CD4-positive, alpha-beta memory T cell (primary cell): Measurements from ENCODE around the gene LRP8. TPM values are rescaled to one million over a fixed set of nuclear protein-coding genes. Genes with fewer than 3 reads are reported as not detected.

Source experiments
- CTCF ChIA-PET: fragments of 350-600 bp; sonication (Branson Sonifier 250); formaldehyde crosslinking; loops from one replicate; lab custom pipeline; 2021; ENCODE audit warnings: inconsistent platforms; ENCODE audit not compliant: partially characterized antibody; lab: Charles Lee
- POLR2A ChIA-PET: fragments of 350-600 bp; sonication (Branson Sonifier 250); formaldehyde crosslinking; loops from one replicate; lab custom pipeline; 2021; ENCODE audit not compliant: partially characterized antibody; lab: Charles Lee
- DNase-seq, 5 donors: peaks; one replicate each; pipeline versions ENCODE4 v3.0.0 to v3.0.0-alpha.2; 2020 to 2022; ENCODE audit warnings: mixed read lengths in 1 of 5
- H3K27ac ChIP-seq: one replicate; pipeline ENCODE4 v1.7.0; 2013; ENCODE audit warnings: low read depth, low read length
- H3K27me3 ChIP-seq: 2 replicates; pipeline ENCODE4 v1.7.0; 2013; ENCODE audit warnings: mild to moderate bottlenecking, low read length, moderate library complexity; ENCODE audit not compliant: insufficient read depth
- H3K36me3 ChIP-seq: 2 replicates; pipeline ENCODE4 v1.7.0; 2013; ENCODE audit warnings: mild to moderate bottlenecking, low read length, moderate library complexity; ENCODE audit not compliant: insufficient read depth
- H3K4me1 ChIP-seq: 2 replicates; pipeline ENCODE4 v1.7.0; 2013; ENCODE audit warnings: mild to moderate bottlenecking, low read length, moderate library complexity; ENCODE audit not compliant: insufficient read depth
- H3K4me3 ChIP-seq, 2 donors: one replicate each; pipeline ENCODE4 v1.7.0; 2013; ENCODE audit warnings: low read length in 2 of 2, mild to moderate bottlenecking in 1 of 2
- H3K9me3 ChIP-seq, 2 donors: one replicate each; pipeline ENCODE4 v1.7.0; 2013; ENCODE audit warnings: low read length in 2 of 2, control low read depth in 1 of 2; ENCODE audit not compliant: control insufficient read depth in 1 of 2
- H3K27ac Mint-ChIP-seq, 7 donors: one replicate each; pipeline ENCODE4 v1.8.0; 2020 to 2021; ENCODE audit warnings: mixed read lengths in 7 of 7, mild to moderate bottlenecking in 6 of 7, inconsistent platforms in 3 of 7, moderate library complexity in 3 of 7
- H3K27me3 Mint-ChIP-seq, 2 donors: one replicate each; pipeline ENCODE4 v1.8.0; 2020 to 2021; ENCODE audit warnings: mixed read lengths in 2 of 2
- H3K36me3 Mint-ChIP-seq, 2 donors: one replicate each; pipeline ENCODE4 v1.8.0; 2020 to 2021; ENCODE audit warnings: mixed read lengths in 2 of 2, inconsistent platforms in 1 of 2, mild to moderate bottlenecking in 1 of 2
- H3K4me1 Mint-ChIP-seq, 4 donors: one replicate each; pipeline ENCODE4 v1.8.0; 2020 to 2021; ENCODE audit warnings: mixed read lengths in 4 of 4, mild to moderate bottlenecking in 1 of 4
- H3K4me3 Mint-ChIP-seq, 8 donors: one replicate each; pipeline ENCODE4 v1.8.0; 2020 to 2021; ENCODE audit warnings: mixed read lengths in 8 of 8, mild to moderate bottlenecking in 7 of 8, moderate library complexity in 6 of 8, inconsistent platforms in 3 of 8
- H3K9me3 Mint-ChIP-seq, 8 donors: one replicate each; pipeline ENCODE4 v1.8.0; 2020 to 2021; ENCODE audit warnings: mixed read lengths in 8 of 8, mild to moderate bottlenecking in 5 of 8, inconsistent platforms in 3 of 8, moderate library complexity in 1 of 8
- intact Hi-C: fragments of 100-400 bp; cut with micrococcal nuclease; formaldehyde crosslinking; loops from one replicate; pipeline ENCODE4 v1.15.1; 2023
- polyA plus RNA-seq, 2 donors: library from polyadenylated mRNA; unstranded; fragments of 300-500 nt; fragmentation: Illumina TruSeq; gene quantifications; one replicate each; pipeline ENCODE4 v1.2.3, GENCODE V29; 2021
- total RNA-seq, 2 experiments: library from RNA; stranded (reverse); gene quantifications; one replicate each; pipeline ENCODE4 v1.2.3, GENCODE V29; 2021

The LRP8 gene
- total and polyA plus RNA-seq, 4 experiments from 2014 or later, result 0.91 to 17.6 (median 10.0) TPM

- CTCF ChIA-PET, result interaction anchor here (2.9 kb wide), 1 partner anchor 13 kb away, joined by 11 read pairs; no protein-coding TSS in a partner anchor
- Mint-ChIP-seq H3K9me3 (no peaks in the 10 kb centered on the region), H3K36me3 (peaks cover 30 to 45% of the 10 kb centered on the region in 2 donors), H3K27ac (peak overlapping the region in 1 of 7 donors; percentile 59), H3K4me3 (no peak overlapping the region), H3K4me1 (no peaks in the 10 kb centered on the region), H3K27me3 (no peaks in the 10 kb centered on the region)
- H3K4me1 ChIP-seq, result no peaks in the 10 kb centered on the region
- no peak for DNase-seq
- intact Hi-C loops, result no loop called here
- no peaks in the 10 kb centered on the region for H3K27me3 ChIP-seq
- H3K36me3 ChIP-seq, result peaks cover 18% of the 10 kb centered on the region
- POLR2A ChIA-PET, result no interaction called here
- H3K27ac ChIP-seq, result no peak overlapping the region
- no peaks in the 10 kb centered on the region for H3K9me3 ChIP-seq
- no peak overlapping the region for H3K4me3 ChIP-seq
Measured at GRCh38 chr1:53265581-53265980, 62.3 kb downstream of the LRP8 start.

DNA sequence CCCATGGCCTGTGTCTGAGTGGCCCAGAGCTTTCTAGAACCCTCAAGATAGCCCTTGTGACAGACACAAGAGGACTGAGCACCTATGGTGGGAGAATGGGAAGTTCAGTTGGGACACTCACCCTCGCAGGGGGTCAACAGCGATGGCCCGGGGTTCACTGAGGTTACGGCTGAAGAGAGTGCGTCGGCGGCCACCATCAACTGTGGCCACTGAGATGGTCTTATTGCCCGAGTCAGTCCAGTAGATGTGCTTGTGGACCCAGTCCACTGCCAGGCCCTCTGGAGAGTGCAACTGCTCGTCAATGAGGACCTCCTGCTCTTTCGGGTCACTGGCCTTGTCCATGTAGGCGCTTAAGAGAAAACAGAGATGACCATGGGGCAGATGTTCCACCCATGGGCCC is 63.8 kb downstream of the LRP8 start:
- H3K4me1 Mint-ChIP-seq, result no peaks in the 10 kb centered on the region
- DNase-seq, result no peak
- H3K9me3 ChIP-seq, result no peaks in the 10 kb centered on the region
- no peaks in the 10 kb centered on the region for H3K27me3 Mint-ChIP-seq
- peaks cover 18% of the 10 kb centered on the region for H3K36me3 ChIP-seq
- H3K4me1 ChIP-seq, result no peaks in the 10 kb centered on the region
- H3K9me3 Mint-ChIP-seq, result no peaks in the 10 kb centered on the region
- ChIA-PET CTCF (interaction anchor here (1.2 kb wide), 1 partner anchor 127 kb away, joined by 3 read pairs; no protein-coding TSS in a partner anchor), POLR2A (no interaction called here)
- peaks cover 38 to 54% of the 10 kb centered on the region in 2 donors for H3K36me3 Mint-ChIP-seq
- intact Hi-C loops, result no loop called here
- H3K27ac ChIP-seq, result no peak overlapping the region
- H3K27ac Mint-ChIP-seq, result no peak overlapping the region
- H3K27me3 ChIP-seq, result no peaks in the 10 kb centered on the region
- H3K4me3 Mint-ChIP-seq, result no peak overlapping the region
- H3K4me3 ChIP-seq, result no peak overlapping the region

- Histone ChIP-seq H3K4me3 (no peak overlapping the region), H3K36me3 (peaks cover 18% of the 10 kb centered on the region), H3K27ac (no peak overlapping the region), H3K4me1 (no peaks in the 10 kb centered on the region), H3K9me3 (no peaks in the 10 kb centered on the region), H3K27me3 (no peaks in the 10 kb centered on the region)
- no peak overlapping the region for H3K27ac Mint-ChIP-seq
- H3K36me3 Mint-ChIP-seq, result peaks cover 38 to 70% of the 10 kb centered on the region in 2 donors
- H3K4me1 Mint-ChIP-seq, result no peaks in the 10 kb centered on the region
- no peaks in the 10 kb centered on the region for H3K9me3 Mint-ChIP-seq
- no peak overlapping the region for H3K4me3 Mint-ChIP-seq
- intact Hi-C loops, result no loop called here
- CTCF ChIA-PET, result interaction anchor here (1.1 kb wide), 1 partner anchor 16 kb away, joined by 4 read pairs; no protein-coding TSS in a partner anchor
- no peak for DNase-seq
- no peaks in the 10 kb centered on the region for H3K27me3 Mint-ChIP-seq
- POLR2A ChIA-PET, result interaction anchor here (1.1 kb wide), 1 partner anchor 17 kb away, joined by 3 read pairs; no protein-coding TSS in a partner anchor
Measured at GRCh38 chr1:53262000-53262399, 65.9 kb downstream of the LRP8 start.

- Mint-ChIP-seq H3K27ac (no peak overlapping the region), H3K4me1 (no peaks in the 10 kb centered on the region), H3K4me3 (no peak overlapping the region), H3K9me3 (no peaks in the 10 kb centered on the region), H3K36me3 (peaks cover 31 to 63% of the 10 kb centered on the region in 2 donors), H3K27me3 (no peaks in the 10 kb centered on the region)
- H3K9me3 ChIP-seq, result no peaks in the 10 kb centered on the region
- no peak for DNase-seq
- peaks cover 18% of the 10 kb centered on the region for H3K36me3 ChIP-seq
- intact Hi-C loops, result no loop called here
- no peaks in the 10 kb centered on the region for H3K27me3 ChIP-seq
- no peak overlapping the region for H3K4me3 ChIP-seq
- POLR2A ChIA-PET, result interaction anchor here (1.1 kb wide), 1 partner anchor 16 kb away, joined by 3 read pairs; no protein-coding TSS in a partner anchor
- no peak overlapping the region for H3K27ac ChIP-seq
- CTCF ChIA-PET, result interaction anchor here (0.6 to 1.9 kb wide), 2 partner anchors 18 to 575 kb away, joined by 3 to 7 read pairs; no protein-coding TSS in a partner anchor
- H3K4me1 ChIP-seq, result no peaks in the 10 kb centered on the region
Measured at GRCh38 chr1:53260631-53261247, 67.1 kb downstream of the LRP8 start.

DNA sequence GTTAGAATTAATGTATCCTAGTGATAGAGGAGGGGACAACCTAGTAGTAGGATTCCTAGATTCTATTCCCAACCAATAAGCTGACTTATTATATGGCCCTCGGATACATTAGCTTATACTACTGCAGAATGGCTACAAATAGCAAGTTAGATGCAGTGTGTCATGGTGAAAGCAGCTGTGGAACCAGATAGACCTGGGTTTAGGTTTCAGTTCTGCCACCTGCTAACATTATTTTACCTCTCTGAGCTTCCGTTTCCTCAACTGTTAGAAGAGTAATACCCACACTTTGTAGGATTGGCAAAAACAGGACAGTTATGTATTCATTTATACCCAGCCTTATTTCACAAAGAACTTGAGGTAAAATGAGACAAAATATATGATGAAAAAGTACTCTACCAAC is 67.9 kb downstream of the LRP8 start:
- H3K9me3 ChIP-seq, result no peaks in the 10 kb centered on the region
- peaks cover 24 to 56% of the 10 kb centered on the region in 2 donors for H3K36me3 Mint-ChIP-seq
- intact Hi-C loops, result no loop called here
- no peak for DNase-seq
- no peak overlapping the region for H3K27ac Mint-ChIP-seq
- H3K27me3 ChIP-seq, result no peaks in the 10 kb centered on the region
- peaks cover 18% of the 10 kb centered on the region for H3K36me3 ChIP-seq
- CTCF ChIA-PET, result interaction anchor here (1.9 kb wide), 1 partner anchor 18 kb away, joined by 7 read pairs; no protein-coding TSS in a partner anchor
- no peaks in the 10 kb centered on the region for H3K27me3 Mint-ChIP-seq
- H3K4me3 Mint-ChIP-seq, result no peak overlapping the region
- POLR2A ChIA-PET, result no interaction called here
- H3K9me3 Mint-ChIP-seq, result no peaks in the 10 kb centered on the region
- no peak overlapping the region for H3K4me3 ChIP-seq
- H3K27ac ChIP-seq, result no peak overlapping the region
- no peaks in the 10 kb centered on the region for H3K4me1 ChIP-seq
- no peaks in the 10 kb centered on the region for H3K4me1 Mint-ChIP-seq

- no peak for DNase-seq
- ChIA-PET CTCF (interaction anchor here (0.9 kb wide), 1 partner anchor 20 kb away, joined by 3 read pairs; no protein-coding TSS in a partner anchor), POLR2A (no interaction called here)
- H3K9me3 Mint-ChIP-seq, result no peaks in the 10 kb centered on the region
- peaks cover 19 to 53% of the 10 kb centered on the region in 2 donors for H3K36me3 Mint-ChIP-seq
- intact Hi-C loops, result no loop called here
- H3K36me3 ChIP-seq, result peaks cover 18% of the 10 kb centered on the region
- H3K4me3 ChIP-seq, result no peak overlapping the region
- no peaks in the 10 kb centered on the region for H3K27me3 ChIP-seq
- H3K4me1 ChIP-seq, result no peaks in the 10 kb centered on the region
- H3K4me1 Mint-ChIP-seq, result no peaks in the 10 kb centered on the region
- no peak overlapping the region for H3K27ac ChIP-seq
- no peaks in the 10 kb centered on the region for H3K27me3 Mint-ChIP-seq
- H3K9me3 ChIP-seq, result no peaks in the 10 kb centered on the region
- H3K4me3 Mint-ChIP-seq, result no peak overlapping the region
- peak overlapping the region in 1 of 7 donors; percentile 68 for H3K27ac Mint-ChIP-seq
Measured at GRCh38 chr1:53258216-53258615, 69.7 kb downstream of the LRP8 start.

DNA sequence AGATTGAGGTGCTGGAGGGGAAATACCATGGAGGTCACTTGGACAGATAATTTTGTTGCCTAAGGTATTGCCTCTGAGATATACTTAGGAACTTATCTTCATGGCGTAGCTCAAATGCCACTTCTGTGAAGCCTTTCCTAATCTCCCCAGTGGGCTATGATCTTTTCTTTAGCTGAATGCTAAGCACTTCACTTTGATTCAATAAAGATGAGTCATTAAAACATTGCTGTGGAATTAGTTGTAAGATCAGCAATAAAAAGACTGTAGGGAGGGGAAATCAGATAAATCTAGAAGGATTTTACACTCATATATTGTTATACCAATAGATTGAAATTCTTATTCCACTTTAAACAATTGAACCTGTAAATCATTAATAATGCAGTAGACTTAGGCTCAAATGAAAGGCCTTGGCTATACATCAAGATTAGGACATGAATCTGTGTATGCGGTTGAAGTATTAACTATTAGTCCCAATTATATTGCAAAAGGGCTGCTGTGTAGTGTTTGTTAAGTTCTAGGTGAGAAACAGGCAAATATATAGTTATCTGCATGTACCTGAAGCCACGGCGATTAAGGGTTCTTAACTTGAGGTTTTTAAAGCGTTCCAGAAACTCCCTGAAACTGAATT is 70.3 kb downstream of the LRP8 start:
- DNase-seq, result no peak
- H3K27me3 Mint-ChIP-seq, result no peaks in the 10 kb centered on the region
- Histone ChIP-seq H3K4me3 (no peak overlapping the region), H3K36me3 (peaks cover 14% of the 10 kb centered on the region), H3K4me1 (no peaks in the 10 kb centered on the region), H3K27ac (no peak overlapping the region), H3K27me3 (no peaks in the 10 kb centered on the region), H3K9me3 (no peaks in the 10 kb centered on the region)
- ChIA-PET POLR2A (interaction anchor here (0.9 kb wide), 1 partner anchor 19 kb away, joined by 3 read pairs; no protein-coding TSS in a partner anchor), CTCF (no interaction called here)
- H3K9me3 Mint-ChIP-seq, result no peaks in the 10 kb centered on the region
- H3K27ac Mint-ChIP-seq, result no peak overlapping the region
- no peak overlapping the region for H3K4me3 Mint-ChIP-seq
- intact Hi-C loops, result no loop called here
- no peaks in the 10 kb centered on the region for H3K4me1 Mint-ChIP-seq
- H3K36me3 Mint-ChIP-seq, result peaks cover 19 to 52% of the 10 kb centered on the region in 2 donors
